HepG2 (cell line): ENCODE measurements around the gene NXT1. TPM values are rescaled to one million over a fixed set of nuclear protein-coding genes. Genes with fewer than 3 reads are reported as not detected.

ENCODE experiments used
- ATF1 ChIP-seq: IDR thresholded peaks from 2 replicates; pipeline ENCODE4 v1.6.1; 2016; ENCODE audit warnings: mild to moderate bottlenecking, control low read depth
- ATF3 ChIP-seq: sonication (generic); formaldehyde crosslinking; IDR thresholded peaks from 2 replicates; pipeline ENCODE4 v1.4.0; 2020; ENCODE audit warnings: missing genetic modification reagents
- ATF4 ChIP-seq, 2 experiments: fragments of 450-650 bp in 1 of 2; sonication (generic) in 1 of 2; formaldehyde crosslinking; IDR thresholded peaks; 2 replicates each; pipeline versions ENCODE4 v1.5.0 to v1.8.0; 2020 to 2022; ENCODE audit warnings: mild to moderate bottlenecking in 1 of 2, missing genetic modification reagents in 1 of 2
- LRRFIP1 ChIP-seq: sonication (generic); formaldehyde crosslinking; conservative IDR thresholded peaks from 2 replicates; pipeline ENCODE4 v1.4.0; 2020; ENCODE audit warnings: missing genetic modification reagents
- MEF2D ChIP-seq: sonication (generic); formaldehyde crosslinking; IDR thresholded peaks from 2 replicates; pipeline ENCODE4 v1.5.1; 2020; ENCODE audit warnings: mild to moderate bottlenecking, missing genetic modification reagents
- NCOA1 ChIP-seq: sonication (generic); formaldehyde crosslinking; IDR thresholded peaks from 2 replicates; pipeline ENCODE4 v1.9.0; 2021; ENCODE audit warnings: missing genetic modification reagents
- NFATC3 ChIP-seq: sonication (generic); formaldehyde crosslinking; IDR thresholded peaks from 2 replicates; pipeline ENCODE4 v1.5.1; 2020; ENCODE audit warnings: mild to moderate bottlenecking, missing genetic modification reagents
- NFRKB ChIP-seq: fragments of 450-650 bp; IDR thresholded peaks from 2 replicates; pipeline ENCODE4 v1.6.1; 2017
- PLRG1 ChIP-seq: fragments of 450-650 bp; conservative IDR thresholded peaks from 2 replicates; pipeline ENCODE4 v1.6.1; 2016
- POLR2A ChIP-seq, 2 experiments: IDR thresholded peaks; 2 replicates each; pipeline ENCODE4 v1.6.1; 2011; ENCODE audit warnings: low read depth in 2 of 2, low read length in 2 of 2, mild to moderate bottlenecking in 1 of 2, moderate library complexity in 1 of 2; ENCODE audit not compliant: insufficient read depth in 1 of 2
- RBFOX2 ChIP-seq: fragments of 200-400 bp; formaldehyde crosslinking; IDR thresholded peaks from 2 replicates; pipeline ENCODE4 v1.6.1; 2017; ENCODE audit warnings: low read depth, mild to moderate bottlenecking, low read length
- SCMH1 ChIP-seq: sonication (generic); formaldehyde crosslinking; IDR thresholded peaks from 2 replicates; pipeline ENCODE4 v1.9.0; 2021; ENCODE audit warnings: missing genetic modification reagents, mild to moderate bottlenecking, borderline replicate concordance
- TP53 ChIP-seq: sonication (generic); formaldehyde crosslinking; conservative IDR thresholded peaks from 2 replicates; pipeline ENCODE4 v1.4.0; 2020; ENCODE audit warnings: missing genetic modification reagents
- ZFP1 ChIP-seq: IDR thresholded peaks from 2 replicates; pipeline ENCODE4 v1.6.1; 2016
- ZFP82 ChIP-seq: sonication (generic); formaldehyde crosslinking; IDR thresholded peaks from 2 replicates; pipeline ENCODE4 v1.5.1; 2020; ENCODE audit warnings: mild to moderate bottlenecking, missing genetic modification reagents, borderline replicate concordance
- ZNF20 ChIP-seq: sonication (generic); formaldehyde crosslinking; IDR thresholded peaks from 2 replicates; pipeline ENCODE4 v1.4.0; 2020; ENCODE audit warnings: mild to moderate bottlenecking, moderate library complexity, missing genetic modification reagents
- ZNF446 ChIP-seq: sonication (generic); formaldehyde crosslinking; IDR thresholded peaks from 2 replicates; pipeline ENCODE4 v1.5.0; 2020; ENCODE audit warnings: mild to moderate bottlenecking, missing genetic modification reagents
- ZNF451 ChIP-seq: sonication (generic); formaldehyde crosslinking; IDR thresholded peaks from 2 replicates; pipeline ENCODE4 v1.5.0; 2020; ENCODE audit warnings: mild to moderate bottlenecking, missing genetic modification reagents
- ZNF574 ChIP-seq: sonication (generic); formaldehyde crosslinking; IDR thresholded peaks from 2 replicates; pipeline ENCODE4 v1.4.0; 2020; ENCODE audit warnings: missing genetic modification reagents
- ZNF709 ChIP-seq: sonication (generic); formaldehyde crosslinking; IDR thresholded peaks from 2 replicates; pipeline ENCODE4 v1.5.0; 2020; ENCODE audit warnings: mild to moderate bottlenecking, missing genetic modification reagents
- ZNF737 ChIP-seq: sonication (generic); formaldehyde crosslinking; IDR thresholded peaks from 2 replicates; pipeline ENCODE4 v1.5.0; 2020; ENCODE audit warnings: missing genetic modification reagents, mild to moderate bottlenecking, borderline replicate concordance
- ZNF879 ChIP-seq: sonication (generic); formaldehyde crosslinking; IDR thresholded peaks from 2 replicates; pipeline ENCODE4 v1.8.1; 2023; ENCODE audit warnings: missing genetic modification reagents
- ZSCAN20 ChIP-seq: sonication (generic); formaldehyde crosslinking; IDR thresholded peaks from 2 replicates; pipeline ENCODE4 v1.4.0; 2020; ENCODE audit warnings: missing genetic modification reagents, mild to moderate bottlenecking, borderline replicate concordance
- polyA plus RNA-seq, 8 experiments: library from polyadenylated mRNA; depleted of rRNA in 3 of 8; stranded (reverse) in 7 of 8; unstranded in 1 of 8; fragments of >200 nt; fragmentation: Illumina TruSeq in 4 of 8; extraction: Trizol in 4 of 8; gene quantifications; 2 replicates each; pipeline versions ENCODE4 v1.2.1 to v1.2.3, GENCODE V29; 2011 to 2016; ENCODE audit warnings: low read depth in 4 of 8, missing spikeins in 1 of 8, mixed read lengths in 1 of 8; ENCODE audit not compliant: insufficient read depth in 1 of 8
- total RNA-seq, 5 experiments: library from RNA; depleted of rRNA; stranded (reverse); fragments of >200 nt; fragmentation: Illumina TruSeq; extraction: Trizol; gene quantifications; 2 replicates each; pipeline ENCODE4 v1.2.3, GENCODE V29; 2016; ENCODE audit warnings: low read depth in 1 of 5
- TF ChIP-seq, protein P1 (sequence below): sonication (generic); formaldehyde crosslinking; IDR thresholded peaks from 2 replicates; pipeline ENCODE4 v1.4.0; 2020; ENCODE audit warnings: mild to moderate bottlenecking, missing genetic modification reagents

The NXT1 gene
- total and polyA plus RNA-seq, 2 of the 13 experiments (the other 11 are each of a cell fraction or from before 2014, with no cell fraction given) = 35.6 to 65.9 TPM

- TF ChIP-seq LRRFIP1 = no peak
- TF ChIP-seq ATF4 (CRISPR knock-in tag; IDR thresholded peaks at IDR 0.05) = no peak
- peak; percentile 88 for TF ChIP-seq ATF1 (CRISPR knock-in tag)
- TF ChIP-seq ATF3 = peak; percentile 76
- TF ChIP-seq SCMH1 (CRISPR knock-in tag) = no peak
- no peak; the same call in 1 of the 2 replicates for TF ChIP-seq NCOA1 (CRISPR knock-in tag)
- peak; percentile 81; the same call in 1 of the 2 replicates for TF ChIP-seq ZFP82 (CRISPR knock-in tag)
- no peak for TF ChIP-seq PLRG1
- TF ChIP-seq RBFOX2 = peak; percentile 95
- TF ChIP-seq ZSCAN20 (CRISPR knock-in tag) = peak; percentile 93; the same call in 1 of the 2 replicates
- no peak; the same call in 1 of the 2 replicates for TF ChIP-seq ZNF451 (CRISPR knock-in tag)
- TF ChIP-seq, protein P1, sequence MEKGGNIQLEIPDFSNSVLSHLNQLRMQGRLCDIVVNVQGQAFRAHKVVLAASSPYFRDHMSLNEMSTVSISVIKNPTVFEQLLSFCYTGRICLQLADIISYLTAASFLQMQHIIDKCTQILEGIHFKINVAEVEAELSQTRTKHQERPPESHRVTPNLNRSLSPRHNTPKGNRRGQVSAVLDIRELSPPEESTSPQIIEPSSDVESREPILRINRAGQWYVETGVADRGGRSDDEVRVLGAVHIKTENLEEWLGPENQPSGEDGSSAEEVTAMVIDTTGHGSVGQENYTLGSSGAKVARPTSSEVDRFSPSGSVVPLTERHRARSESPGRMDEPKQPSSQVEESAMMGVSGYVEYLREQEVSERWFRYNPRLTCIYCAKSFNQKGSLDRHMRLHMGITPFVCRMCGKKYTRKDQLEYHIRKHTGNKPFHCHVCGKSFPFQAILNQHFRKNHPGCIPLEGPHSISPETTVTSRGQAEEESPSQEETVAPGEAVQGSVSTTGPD = peak; percentile 56; the same call in 1 of the 2 replicates
- peak; percentile 83 for TF ChIP-seq ZNF879 (CRISPR knock-in tag)
- TF ChIP-seq ZNF574 (CRISPR knock-in tag) = peak; percentile 93
- TF ChIP-seq ZNF709 (CRISPR knock-in tag) = no peak
- peak; percentile 88 for TF ChIP-seq MEF2D (CRISPR knock-in tag)
- TF ChIP-seq ZNF446 (CRISPR knock-in tag) = peak; percentile 51; the same call in 1 of the 2 replicates
- peak; percentile 82 to 93 for TF ChIP-seq POLR2A (IDR thresholded peaks at IDR 0.05; ENCODE audit: insufficient read depth in 1 of 2, low read depth in 2 of 2, low read length in 2 of 2)
- no peak; the same call in 1 of the 2 replicates for TF ChIP-seq TP53 (CRISPR knock-in tag)
- no peak; the same call in 1 of the 2 replicates for TF ChIP-seq ZNF20 (CRISPR knock-in tag)
- TF ChIP-seq NFATC3 (CRISPR knock-in tag) = no peak
- no peak for TF ChIP-seq NFRKB
- peak; percentile 98 for TF ChIP-seq ZNF737 (CRISPR knock-in tag)
- no peak; the same call in 1 of the 2 replicates for TF ChIP-seq ZFP1 (CRISPR knock-in tag)
Measured at GRCh38 chr20:23350196-23350903, at the start of gene NXT1 (continued).
